OCI-LY1 (cell line): ENCODE data around the gene KCNA10.

ENCODE experiments used
- H2AFZ ChIP-seq: fragments of 200-600 bp; sonication (generic), shearing (Covaris generic); 2 replicates; pipeline ENCODE4 v1.6.0; 2014; ENCODE audit warnings: antibody characterized with exemption, mild to moderate bottlenecking, low read length
- H3F3A ChIP-seq: fragments of 200-600 bp; sonication (generic), shearing (Covaris generic); 2 replicates; pipeline ENCODE4 v1.6.0; 2014; ENCODE audit warnings: mild to moderate bottlenecking, antibody characterized with exemption, low read length, moderate library complexity; ENCODE audit not compliant: insufficient read depth
- H3K27ac ChIP-seq: fragments of 200-600 bp; sonication (generic); 2 replicates; pipeline ENCODE4 v1.5.1; 2014; ENCODE audit warnings: low read length, mixed run types, mild to moderate bottlenecking, low read depth; ENCODE audit not compliant: poor library complexity, severe bottlenecking
- H3K27me3 ChIP-seq: fragments of 200-600 bp; sonication (generic); 2 replicates; pipeline ENCODE4 v1.6.0; 2014; ENCODE audit warnings: antibody characterized with exemption, mild to moderate bottlenecking, low read length, moderate library complexity; ENCODE audit not compliant: insufficient read depth
- H3K36me3 ChIP-seq: fragments of 200-600 bp; sonication (generic); 2 replicates; pipeline ENCODE4 v1.6.1; 2014; ENCODE audit warnings: mild to moderate bottlenecking, antibody characterized with exemption, low read length, moderate library complexity, mixed read lengths; ENCODE audit not compliant: insufficient read depth
- H3K4me1 ChIP-seq: fragments of 200-600 bp; sonication (generic); 2 replicates; pipeline ENCODE4 v1.5.1; 2014; ENCODE audit warnings: mild to moderate bottlenecking, low read length, moderate library complexity; ENCODE audit not compliant: insufficient read depth, severe bottlenecking
- H3K4me2 ChIP-seq: fragments of 200-600 bp; sonication (generic), shearing (Covaris generic); 2 replicates; pipeline ENCODE4 v1.6.1; 2014; ENCODE audit warnings: low read length
- H3K4me3 ChIP-seq: fragments of 200-600 bp; sonication (generic); 2 replicates; pipeline ENCODE4 v1.5.1; 2014; ENCODE audit warnings: low read length, low read depth, mild to moderate bottlenecking, mixed read lengths; ENCODE audit not compliant: poor library complexity, severe bottlenecking
- H3K79me2 ChIP-seq: fragments of 200-600 bp; shearing (Covaris generic); 2 replicates; pipeline ENCODE4 v1.6.1; 2016; ENCODE audit warnings: mixed run types, low read length, mixed read lengths; ENCODE audit not compliant: insufficient read depth
- H3K9ac ChIP-seq: fragments of 200-600 bp; sonication (generic), shearing (Covaris generic); 2 replicates; pipeline ENCODE4 v1.6.1; 2014; ENCODE audit warnings: mild to moderate bottlenecking, low read length, mixed read lengths
- H3K9me2 ChIP-seq: fragments of 200-600 bp; sonication (generic), shearing (Covaris generic); 2 replicates; pipeline ENCODE4 v1.6.1; 2014; ENCODE audit warnings: low read depth, mild to moderate bottlenecking, low read length, mixed read lengths
- H3K9me3 ChIP-seq: fragments of 200-600 bp; shearing (Covaris generic); 2 replicates; pipeline ENCODE4 v1.6.1; 2014; ENCODE audit warnings: low read length, mixed read lengths
- H4K20me1 ChIP-seq: fragments of 200-600 bp; sonication (generic), shearing (Covaris generic); 2 replicates; pipeline ENCODE4 v1.6.0; 2016; ENCODE audit warnings: mild to moderate bottlenecking, low read length; ENCODE audit not compliant: insufficient read depth
- EZH2 ChIP-seq: fragments of 200-600 bp; sonication (generic), shearing (Covaris generic); IDR thresholded peaks from 2 replicates; pipeline ENCODE4 v1.8.0; 2017; ENCODE audit warnings: borderline replicate concordance, mixed run types, mild to moderate bottlenecking, antibody characterized with exemption, low read length, moderate library complexity, mixed read lengths
- TF ChIP-seq, protein P1 (sequence below): fragments of 200-600 bp; sonication (generic), shearing (Covaris generic); IDR thresholded peaks from 2 replicates; pipeline ENCODE4 v1.5.1; 2017; ENCODE audit warnings: mild to moderate bottlenecking, antibody characterized with exemption, low read length, moderate library complexity, mixed read lengths

Gene KCNA10

DNA sequence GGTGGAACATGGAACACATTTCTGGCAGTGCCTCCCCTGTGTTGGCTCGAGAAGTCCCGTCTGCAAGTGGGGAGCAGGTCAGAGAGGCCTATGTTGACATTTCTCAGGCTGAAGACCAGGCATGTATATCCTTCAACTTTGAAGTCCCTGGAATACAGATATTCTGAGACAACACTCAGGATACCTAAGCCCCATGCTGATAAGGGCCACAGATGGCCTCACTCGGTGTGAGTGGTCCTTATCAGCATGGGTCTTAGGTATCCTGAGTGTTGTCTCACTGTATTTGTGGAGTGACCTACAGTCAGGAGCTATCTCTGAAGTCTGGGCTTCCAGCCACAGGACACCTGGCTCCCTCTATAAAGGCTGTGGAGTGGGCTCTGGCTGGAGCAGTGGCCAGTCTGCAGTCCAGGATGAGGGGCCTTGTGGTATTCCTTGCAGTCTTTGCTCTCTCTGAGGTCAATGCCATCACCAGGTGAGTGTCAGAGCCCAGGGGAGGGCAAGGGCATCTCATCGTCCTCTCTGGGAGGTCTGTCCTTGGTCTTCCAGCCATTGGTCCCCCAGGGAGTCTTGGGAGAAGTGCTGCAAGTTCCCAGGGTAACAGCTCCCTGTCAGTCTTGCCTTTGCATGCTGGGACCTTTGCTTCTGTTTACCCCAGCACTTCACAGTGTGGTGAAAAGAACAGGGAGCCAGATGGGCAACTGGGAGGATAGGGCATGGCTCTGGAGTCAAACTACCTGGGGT, 38.4 kb downstream of the KCNA10 start:
- H3K9ac ChIP-seq = no peak overlapping the region
- no peaks in the 10 kb centered on the region for H3K4me1 ChIP-seq
- H4K20me1 ChIP-seq = no peaks in the 10 kb centered on the region
- H3K4me2 ChIP-seq = no peak overlapping the region
- H3K4me3 ChIP-seq = no peak overlapping the region
- peaks cover 7% of the 10 kb centered on the region; the same call in 1 of the 2 replicates for H3K27me3 ChIP-seq
- no peaks in the 10 kb centered on the region for H3K9me3 ChIP-seq
- H2AFZ ChIP-seq = no peak overlapping the region
- no peaks in the 10 kb centered on the region for H3F3A ChIP-seq
- no peaks in the 10 kb centered on the region for H3K36me3 ChIP-seq
- TF ChIP-seq, protein P1, sequence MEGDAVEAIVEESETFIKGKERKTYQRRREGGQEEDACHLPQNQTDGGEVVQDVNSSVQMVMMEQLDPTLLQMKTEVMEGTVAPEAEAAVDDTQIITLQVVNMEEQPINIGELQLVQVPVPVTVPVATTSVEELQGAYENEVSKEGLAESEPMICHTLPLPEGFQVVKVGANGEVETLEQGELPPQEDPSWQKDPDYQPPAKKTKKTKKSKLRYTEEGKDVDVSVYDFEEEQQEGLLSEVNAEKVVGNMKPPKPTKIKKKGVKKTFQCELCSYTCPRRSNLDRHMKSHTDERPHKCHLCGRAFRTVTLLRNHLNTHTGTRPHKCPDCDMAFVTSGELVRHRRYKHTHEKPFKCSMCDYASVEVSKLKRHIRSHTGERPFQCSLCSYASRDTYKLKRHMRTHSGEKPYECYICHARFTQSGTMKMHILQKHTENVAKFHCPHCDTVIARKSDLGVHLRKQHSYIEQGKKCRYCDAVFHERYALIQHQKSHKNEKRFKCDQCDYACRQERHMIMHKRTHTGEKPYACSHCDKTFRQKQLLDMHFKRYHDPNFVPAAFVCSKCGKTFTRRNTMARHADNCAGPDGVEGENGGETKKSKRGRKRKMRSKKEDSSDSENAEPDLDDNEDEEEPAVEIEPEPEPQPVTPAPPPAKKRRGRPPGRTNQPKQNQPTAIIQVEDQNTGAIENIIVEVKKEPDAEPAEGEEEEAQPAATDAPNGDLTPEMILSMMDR = no peak
- TF ChIP-seq EZH2 = no peak
- no peaks in the 10 kb centered on the region for H3K79me2 ChIP-seq
- no peak overlapping the region for H3K27ac ChIP-seq
- H3K9me2 ChIP-seq = no peaks in the 10 kb centered on the region

DNA sequence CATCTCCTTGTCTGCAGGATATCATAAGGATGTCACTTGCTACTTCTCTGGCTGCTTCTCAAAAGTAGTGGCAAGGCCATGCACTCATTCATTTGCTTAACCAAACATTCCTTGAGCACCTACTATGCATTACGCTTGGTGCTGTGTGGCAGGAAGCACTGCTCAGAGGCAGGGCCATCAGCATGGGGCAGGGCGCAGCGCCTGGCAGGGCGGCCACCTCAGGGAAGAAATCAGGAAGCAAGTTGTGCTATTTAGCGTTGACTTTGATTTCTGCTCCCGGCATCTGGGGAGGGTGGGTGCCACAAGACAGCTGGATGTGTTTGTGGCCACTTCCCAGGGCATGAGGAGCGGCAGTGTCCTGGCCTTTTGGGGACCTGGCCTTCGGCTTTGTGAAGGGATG, 40.1 kb downstream of the KCNA10 start:
- Histone ChIP-seq H4K20me1 (no peaks in the 10 kb centered on the region), H3F3A (no peaks in the 10 kb centered on the region), H3K9me3 (no peaks in the 10 kb centered on the region), H3K27ac (no peak overlapping the region), H3K4me2 (no peak overlapping the region), H3K79me2 (no peaks in the 10 kb centered on the region), H3K27me3 (peaks cover 7% of the 10 kb centered on the region; the same call in 1 of the 2 replicates), H3K36me3 (no peaks in the 10 kb centered on the region), H3K4me3 (no peak overlapping the region), H3K9ac (no peak overlapping the region), H3K4me1 (no peaks in the 10 kb centered on the region), H2AFZ (no peak overlapping the region), H3K9me2 (no peaks in the 10 kb centered on the region)
- TF ChIP-seq, protein P1 = no peak
- TF ChIP-seq EZH2 = no peak

DNA sequence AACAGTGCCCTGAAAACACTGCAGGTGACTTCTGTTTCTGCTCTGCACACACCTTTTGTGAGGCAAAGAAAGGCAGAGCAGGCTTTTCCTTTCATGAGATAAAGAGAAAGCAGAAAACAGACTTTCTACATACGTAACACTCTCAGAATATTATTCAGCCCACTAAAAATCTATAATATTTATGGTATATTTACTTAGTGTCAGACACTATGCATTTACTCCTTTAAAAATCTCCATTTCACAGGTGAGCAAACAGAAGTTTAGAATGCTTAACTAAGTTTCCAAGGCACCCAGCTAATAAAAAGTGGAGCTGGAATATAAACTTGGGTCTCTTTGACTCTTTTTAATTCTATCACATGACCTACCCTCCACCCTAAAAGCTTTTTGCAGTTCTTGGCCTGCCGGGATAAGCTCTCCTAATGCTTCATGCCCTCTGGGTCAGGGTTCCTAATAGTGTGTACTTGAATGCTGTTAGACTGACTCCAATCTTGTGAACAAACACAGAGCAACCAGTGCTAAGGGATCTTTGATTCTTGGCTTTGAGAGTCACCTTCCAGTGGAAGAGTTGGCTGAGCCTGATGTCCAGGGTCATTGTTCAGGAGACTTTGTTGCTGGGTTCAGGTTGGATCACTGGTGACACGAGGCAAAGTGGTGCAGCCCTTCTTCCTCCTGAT, 40.9 kb downstream of the KCNA10 start:
- TF ChIP-seq, protein P1 = no peak
- TF ChIP-seq EZH2 = no peak
- no peak overlapping the region for H3K27ac ChIP-seq
- no peaks in the 10 kb centered on the region for H3K79me2 ChIP-seq
- no peaks in the 10 kb centered on the region for H4K20me1 ChIP-seq
- no peak overlapping the region for H3K4me2 ChIP-seq
- H3K9me2 ChIP-seq = no peaks in the 10 kb centered on the region
- H3K9me3 ChIP-seq = no peaks in the 10 kb centered on the region
- peaks cover 7% of the 10 kb centered on the region; the same call in 1 of the 2 replicates for H3K27me3 ChIP-seq
- H3K9ac ChIP-seq = no peak overlapping the region
- no peaks in the 10 kb centered on the region for H3K4me1 ChIP-seq
- H2AFZ ChIP-seq = no peak overlapping the region
- H3F3A ChIP-seq = no peaks in the 10 kb centered on the region
- no peaks in the 10 kb centered on the region for H3K36me3 ChIP-seq
- H3K4me3 ChIP-seq = no peak overlapping the region
